GM12873 (cell line): ENCODE results near the gene SNCG.

ENCODE experiments used
- CTCF ChIP-seq: IDR thresholded peaks from 2 replicates; pipeline ENCODE4 v1.5.1; 2012; ENCODE audit warnings: low read depth, mild to moderate bottlenecking, moderate library complexity, low read length, control low read depth; ENCODE audit not compliant: insufficient read depth; ENCODE audit errors: missing control alignments

Gene SNCG

GRCh38 chr10:86964847-86965190, 6.4 kb downstream of the SNCG start:
- no peak for TF ChIP-seq CTCF

GRCh38 chr10:86965986-86966654, 7.7 kb downstream of the SNCG start:
- TF ChIP-seq CTCF: no peak

GRCh38 chr10:86967481-86967941, 9.1 kb downstream of the SNCG start:
- TF ChIP-seq CTCF: no peak

GRCh38 chr10:86968271-86968993, 10.0 kb downstream of the SNCG start, which contains the start of gene ADIRF:
Gene ADIRF, plus strand, starts transcription at chr10:86968482. Its CDS starts 63 bp downstream, at chr10:86968545.
- TF ChIP-seq CTCF: no peak

GRCh38 chr10:86968994-86969355, 10.6 kb downstream of the SNCG start:
- TF ChIP-seq CTCF: no peak

GRCh38 chr10:86969421-86970041, 11.1 kb downstream of the SNCG start:
- no peak for TF ChIP-seq CTCF

GRCh38 chr10:86970162-86970981, 12.0 kb downstream of the SNCG start:
- no peak for TF ChIP-seq CTCF
